Endometrium (tissue), 2 donors: ENCODE results near the gene DDTL.
"Not testable (repeated sequence)": the region's sequence is repeated elsewhere in the genome, so short reads cannot be mapped to it uniquely, and the experiment has no call there.

Experiments used
- FAIRE-seq: peaks from 2 replicates; lab custom pipeline; 2012; peaks lifted over from hg19 to GRCh38; lab: Jason Lieb, UNC
- donor health status: control.
- donor health status: control.

The DDTL gene

GRCh38 chr22:23966568-23966967 lies at the start of gene DDTL:
Gene DDTL (plus strand): TSS chr22:23966888. CDS start chr22:23966915, 27 bp downstream.
- FAIRE-seq: peak; percentile 99

GRCh38 chr22:23920267-23920611 lies 46.4 kb upstream of the DDTL start:
- not testable (repeated sequence) for FAIRE-seq

- not testable (repeated sequence) for FAIRE-seq
Measured at GRCh38 chr22:23921586-23922201, 45.0 kb upstream of the DDTL start.

GRCh38 chr22:23922921-23923320 lies 43.8 kb upstream of the DDTL start:
- FAIRE-seq: no peak

- no peak for FAIRE-seq
Measured at GRCh38 chr22:23925020-23925606, 41.6 kb upstream of the DDTL start.

- FAIRE-seq: no peak
Measured at GRCh38 chr22:23926561-23926960, 40.1 kb upstream of the DDTL start.

GRCh38 chr22:23938328-23939016 lies 28.2 kb upstream of the DDTL start:
- FAIRE-seq: no peak

GRCh38 chr22:23939017-23939357 lies 27.7 kb upstream of the DDTL start:
- no peak for FAIRE-seq

- not testable (repeated sequence) for FAIRE-seq
Measured at GRCh38 chr22:23940166-23940565, 26.5 kb upstream of the DDTL start.

GRCh38 chr22:23947391-23947790 lies 19.3 kb upstream of the DDTL start:
- FAIRE-seq: not testable (repeated sequence)

- not testable (repeated sequence) for FAIRE-seq
Measured at GRCh38 chr22:23949764-23950163, 16.9 kb upstream of the DDTL start.

- not testable (repeated sequence) for FAIRE-seq
Measured at GRCh38 chr22:23951383-23951782, 15.3 kb upstream of the DDTL start.

- not testable (repeated sequence) for FAIRE-seq
Measured at GRCh38 chr22:23952794-23953405, 13.8 kb upstream of the DDTL start.

- not testable (repeated sequence) for FAIRE-seq
Measured at GRCh38 chr22:23953485-23953884, 13.2 kb upstream of the DDTL start.

GRCh38 chr22:23954193-23954990 lies 12.3 kb upstream of the DDTL start:
- FAIRE-seq: not testable (repeated sequence)

- FAIRE-seq: not testable (repeated sequence)
Measured at GRCh38 chr22:23954991-23955305, 11.7 kb upstream of the DDTL start.

GRCh38 chr22:23955886-23956285 lies 10.8 kb upstream of the DDTL start:
- FAIRE-seq: not testable (repeated sequence)

GRCh38 chr22:23956301-23956900 lies 10.3 kb upstream of the DDTL start:
- not testable (repeated sequence) for FAIRE-seq

- peak; percentile 87 for FAIRE-seq
Measured at GRCh38 chr22:23961084-23961771, 5.5 kb upstream of the DDTL start, which contains the start of gene GSTT2B. Gene GSTT2B (minus strand): TSS chr22:23961195. CDS start chr22:23961131, 64 bp downstream.

GRCh38 chr22:23966094-23966493 lies 594 bp upstream of the DDTL start:
- FAIRE-seq: not testable (repeated sequence)

GRCh38 chr22:23969071-23969470 lies 2.4 kb downstream of the DDTL start:
- FAIRE-seq: no peak
